ENCODE data around the gene STIMATE.

The STIMATE gene

GRCh38 chr3:52792961-52793695 is 104.2 kb downstream of the STIMATE start:
- H3K4me3 ChIP-seq (ENCODE audit: low read depth, low read length): no peak overlapping the region
- H3K27ac ChIP-seq (ENCODE audit: extremely low read depth, low read depth, low read length): no peak overlapping the region
- H3K4me1 ChIP-seq (ENCODE audit: control insufficient read depth, insufficient read depth, low read length): no peaks in the 10 kb centered on the region
- ChIA-PET POLR2A (interaction anchor here (1.3 kb wide), 1 partner anchor 22 kb away, joined by 3 read pairs; the partner anchor contains the start of gene NEK4), CTCF (interaction anchor here (0.6 to 1.0 kb wide), 2 partner anchors 10 to 48 kb away, joined by 3 to 4 read pairs; no protein-coding TSS in a partner anchor)
- TF ChIP-seq ZNF335 (tag by site-specific recombination; conservative IDR thresholded peaks at IDR 0.05) (0 out of 2 replicates have a peak, but pooled peaks have one; percentile 14), ZIC2 (tag by site-specific recombination; IDR thresholded peaks at IDR 0.05) (no peak), ZSCAN23 (tag by site-specific recombination; IDR thresholded peaks at IDR 0.05) (no peak)
- no peaks in the 10 kb centered on the region for H3K36me3 ChIP-seq (ENCODE audit: control insufficient read depth in 2 of 2, insufficient read depth in 1 of 2, low read length in 2 of 2)
- H3K9me3 ChIP-seq (ENCODE audit: control insufficient read depth, insufficient read depth, low read depth, low read length): no peaks in the 10 kb centered on the region

GRCh38 chr3:52792413-52792812 is 104.9 kb downstream of the STIMATE start:
- H3K4me1 ChIP-seq (ENCODE audit: control insufficient read depth, insufficient read depth, low read length): no peaks in the 10 kb centered on the region
- ChIA-PET CTCF (interaction anchor here (1.0 kb wide), 1 partner anchor 9 kb away, joined by 3 read pairs; no protein-coding TSS in a partner anchor), POLR2A (interaction anchor here (1.3 kb wide), 1 partner anchor 21 kb away, joined by 3 read pairs; the partner anchor contains the start of gene NEK4)

GRCh38 chr3:52791928-52792327 is 105.4 kb downstream of the STIMATE start:
- H3K9me3 ChIP-seq (ENCODE audit: control insufficient read depth, insufficient read depth, low read depth, low read length): no peaks in the 10 kb centered on the region
- TF ChIP-seq SCRT1 (tag by site-specific recombination; IDR thresholded peaks at IDR 0.05; ENCODE audit: borderline replicate concordance) (no peak), BCL11B (tag by site-specific recombination; IDR thresholded peaks at IDR 0.05; ENCODE audit: low read depth) (no peak), ZSCAN4 (tag by site-specific recombination; IDR thresholded peaks at IDR 0.05) (no peak), ZSCAN30 (tag by site-specific recombination; IDR thresholded peaks at IDR 0.05) (no peak), ZNF37A (tag by site-specific recombination; IDR thresholded peaks at IDR 0.05) (no peak), ZNF626 (tag by site-specific recombination; IDR thresholded peaks at IDR 0.05) (no peak), ZNF26 (tag by site-specific recombination; IDR thresholded peaks at IDR 0.05) (no peak), REPIN1 (tag by site-specific recombination; IDR thresholded peaks at IDR 0.05; ENCODE audit: low read depth) (no peak), ZNF121 (tag by site-specific recombination; IDR thresholded peaks at IDR 0.05) (no peak), ZNF292 (tag by site-specific recombination; IDR thresholded peaks at IDR 0.05; ENCODE audit: borderline replicate concordance, low read depth) (no peak), ZNF112 (tag by site-specific recombination; IDR thresholded peaks at IDR 0.05) (no peak), WT1 (tag by site-specific recombination; IDR thresholded peaks at IDR 0.05) (no peak), GLI2 (tag by site-specific recombination; IDR thresholded peaks at IDR 0.05; ENCODE audit: borderline replicate concordance, low read depth) (no peak), ZNF404 (tag by site-specific recombination; IDR thresholded peaks at IDR 0.05) (no peak)
- H3K36me3 ChIP-seq (ENCODE audit: control insufficient read depth in 2 of 2, insufficient read depth in 1 of 2, low read length in 2 of 2): no peaks in the 10 kb centered on the region
- no peaks in the 10 kb centered on the region for H3K4me1 ChIP-seq (ENCODE audit: control insufficient read depth, insufficient read depth, low read length)
- H3K4me3 ChIP-seq (ENCODE audit: low read depth, low read length): no peak overlapping the region
- CTCF ChIA-PET: interaction anchor here (0.6 kb wide), 2 partner anchors 23 to 28 kb away, joined by 4 to 5 read pairs; no protein-coding TSS in a partner anchor
- POLR2A ChIA-PET: interaction anchor here (1.3 kb wide), 1 partner anchor 21 kb away, joined by 3 read pairs; the partner anchor contains the start of gene NEK4
- H3K27ac ChIP-seq (ENCODE audit: extremely low read depth, low read depth, low read length): no peak overlapping the region

More at GRCh38 chr3:52792413-52792812, 104.9 kb downstream of the STIMATE start:
- H3K36me3 ChIP-seq (ENCODE audit: control insufficient read depth in 2 of 2, insufficient read depth in 1 of 2, low read length in 2 of 2): no peaks in the 10 kb centered on the region
- no peak overlapping the region for H3K27ac ChIP-seq (ENCODE audit: extremely low read depth, low read depth, low read length)
- H3K4me3 ChIP-seq (ENCODE audit: low read depth, low read length): no peak overlapping the region
- H3K9me3 ChIP-seq (ENCODE audit: control insufficient read depth, insufficient read depth, low read depth, low read length): no peaks in the 10 kb centered on the region
- TF ChIP-seq ZNF639 (tag by site-specific recombination; IDR thresholded peaks at IDR 0.05): no peak
- no peak for TF ChIP-seq ZNF654 (tag by site-specific recombination; IDR thresholded peaks at IDR 0.05; ENCODE audit: low read depth)
- TF ChIP-seq ZNF174 (tag by site-specific recombination; IDR thresholded peaks at IDR 0.05): no peak
- no peak for TF ChIP-seq ZNF548 (tag by site-specific recombination; IDR thresholded peaks at IDR 0.05)
- TF ChIP-seq, protein P1, sequence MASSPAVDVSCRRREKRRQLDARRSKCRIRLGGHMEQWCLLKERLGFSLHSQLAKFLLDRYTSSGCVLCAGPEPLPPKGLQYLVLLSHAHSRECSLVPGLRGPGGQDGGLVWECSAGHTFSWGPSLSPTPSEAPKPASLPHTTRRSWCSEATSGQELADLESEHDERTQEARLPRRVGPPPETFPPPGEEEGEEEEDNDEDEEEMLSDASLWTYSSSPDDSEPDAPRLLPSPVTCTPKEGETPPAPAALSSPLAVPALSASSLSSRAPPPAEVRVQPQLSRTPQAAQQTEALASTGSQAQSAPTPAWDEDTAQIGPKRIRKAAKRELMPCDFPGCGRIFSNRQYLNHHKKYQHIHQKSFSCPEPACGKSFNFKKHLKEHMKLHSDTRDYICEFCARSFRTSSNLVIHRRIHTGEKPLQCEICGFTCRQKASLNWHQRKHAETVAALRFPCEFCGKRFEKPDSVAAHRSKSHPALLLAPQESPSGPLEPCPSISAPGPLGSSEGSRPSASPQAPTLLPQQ (tag by site-specific recombination; IDR thresholded peaks at IDR 0.05): no peak
- no peak for TF ChIP-seq ZBTB20 (tag by site-specific recombination; IDR thresholded peaks at IDR 0.05)
- no peak for TF ChIP-seq ZNF2 (tag by site-specific recombination; IDR thresholded peaks at IDR 0.05)
- TF ChIP-seq ZNF629 (tag by site-specific recombination; IDR thresholded peaks at IDR 0.05): no peak
- TF ChIP-seq ZNF138 (tag by site-specific recombination; IDR thresholded peaks at IDR 0.05; ENCODE audit: borderline replicate concordance): no peak

Measured in HEK293 (cell line).